GM23338 (cell line): Measurements from ENCODE around the gene FRMPD1. TPM values are rescaled to one million over a fixed set of nuclear protein-coding genes. Genes with fewer than 3 reads are reported as not detected.

Source experiments
- ATAC-seq: fragments of 200-7000 bp; cut with Tn5 transposase; 3 replicates; pipeline ENCODE4 v1.9.1; 2020
- DNase-seq: peaks from one replicate; pipeline ENCODE4 v3.0.0-alpha.2; 2015; ENCODE audit warnings: low spot score
- H2AFZ ChIP-seq: fragments of 200-600 bp; sonication (generic); 2 replicates; pipeline ENCODE4 v1.8.0; 2016; ENCODE audit warnings: antibody characterized with exemption, mild to moderate bottlenecking, moderate library complexity
- H3F3A ChIP-seq: fragments of 200-600 bp; sonication (generic); replicated peaks from 2 replicates; pipeline ENCODE4 v1.8.0; 2017; ENCODE audit warnings: antibody characterized with exemption, mixed run types, low read depth
- H3K27ac ChIP-seq: fragments of 200-600 bp; sonication (generic); 2 replicates; pipeline ENCODE4 v1.6.1; 2016; ENCODE audit warnings: low read depth
- H3K27me3 ChIP-seq: fragments of 200-600 bp; sonication (generic); 2 replicates; pipeline ENCODE4 v1.8.0; 2016; ENCODE audit warnings: mild to moderate bottlenecking, mixed run types, moderate library complexity; ENCODE audit not compliant: insufficient read depth
- H3K36me3 ChIP-seq: fragments of 200-600 bp; sonication (generic); 2 replicates; pipeline ENCODE4 v1.8.0; 2016; ENCODE audit warnings: mild to moderate bottlenecking; ENCODE audit not compliant: insufficient read depth
- H3K4me1 ChIP-seq: fragments of 200-600 bp; sonication (generic); 2 replicates; pipeline ENCODE4 v1.8.0; 2016; ENCODE audit warnings: mild to moderate bottlenecking, moderate library complexity; ENCODE audit not compliant: insufficient read depth
- H3K4me2 ChIP-seq: fragments of 200-600 bp; sonication (generic); 2 replicates; pipeline ENCODE4 v1.7.1; 2017; ENCODE audit warnings: mixed run types
- H3K4me3 ChIP-seq: fragments of 200-600 bp; sonication (generic); 2 replicates; pipeline ENCODE4 v1.6.1; 2016; ENCODE audit warnings: mixed run types
- H3K79me2 ChIP-seq: fragments of 200-600 bp; sonication (generic); replicated peaks from 2 replicates; pipeline ENCODE4 v1.8.0; 2017; ENCODE audit warnings: mild to moderate bottlenecking; ENCODE audit not compliant: insufficient read depth
- H3K9me2 ChIP-seq: fragments of 200-600 bp; sonication (generic); 2 replicates; pipeline ENCODE4 v1.8.0; 2017; ENCODE audit not compliant: insufficient read depth
- H4K20me1 ChIP-seq: fragments of 200-600 bp; sonication (generic); replicated peaks from 2 replicates; pipeline ENCODE4 v1.8.0; 2017; ENCODE audit warnings: mild to moderate bottlenecking; ENCODE audit not compliant: insufficient read depth
- H3K27ac Mint-ChIP-seq: 2 replicates; pipeline ENCODE4 v1.8.0; 2020; ENCODE audit warnings: inconsistent platforms, mild to moderate bottlenecking, moderate library complexity, mixed read lengths
- H3K27me3 Mint-ChIP-seq: 3 replicates; pipeline ENCODE4 v1.8.0; 2022; ENCODE audit warnings: low read depth, mild to moderate bottlenecking, moderate library complexity, mixed read lengths, inconsistent platforms; ENCODE audit not compliant: insufficient read depth, poor library complexity
- H3K36me3 Mint-ChIP-seq: 3 replicates; pipeline ENCODE4 v1.8.0; 2021; ENCODE audit warnings: low read depth, mild to moderate bottlenecking, inconsistent platforms, moderate library complexity, mixed read lengths
- H3K4me1 Mint-ChIP-seq: 3 replicates; pipeline ENCODE4 v1.8.0; 2020; ENCODE audit warnings: mild to moderate bottlenecking, inconsistent platforms, mixed read lengths
- H3K4me3 Mint-ChIP-seq: 3 replicates; pipeline ENCODE4 v1.8.0; 2021; ENCODE audit warnings: moderate library complexity, mild to moderate bottlenecking, inconsistent platforms, mixed read lengths
- H3K9me3 Mint-ChIP-seq: 3 replicates; pipeline ENCODE4 v1.8.0; 2020; ENCODE audit warnings: moderate library complexity, mild to moderate bottlenecking, inconsistent platforms, mixed read lengths
- CREB1 ChIP-seq: fragments of 250-450 bp; sonication (Bioruptor Pico); IDR thresholded peaks from 2 replicates; pipeline ENCODE4 v1.5.0; 2020; ENCODE audit warnings: low read depth, mild to moderate bottlenecking, moderate library complexity
- JUNB ChIP-seq: IDR thresholded peaks from one replicate; pipeline ENCODE4 v1.6.1; 2016; ENCODE audit warnings: antibody characterized with exemption; ENCODE audit not compliant: unreplicated experiment
- POLR2AphosphoS5 ChIP-seq: IDR thresholded peaks from 2 replicates; pipeline ENCODE4 v1.6.1; 2016; ENCODE audit warnings: antibody characterized with exemption, low read depth
- STAT1 ChIP-seq: IDR thresholded peaks from one replicate; pipeline ENCODE4 v1.6.1; 2016; ENCODE audit warnings: antibody characterized with exemption; ENCODE audit not compliant: unreplicated experiment
- ZNF114 ChIP-seq: fragments of 250-450 bp; sonication (Bioruptor Pico); IDR thresholded peaks from 2 replicates; pipeline ENCODE4 v1.5.0; 2020; ENCODE audit warnings: mild to moderate bottlenecking, moderate library complexity
- ZNF331 ChIP-seq: fragments of 250-450 bp; sonication (Bioruptor Pico); IDR thresholded peaks from 2 replicates; pipeline ENCODE4 v1.5.0; 2020; ENCODE audit warnings: low read depth, mild to moderate bottlenecking, moderate library complexity
- polyA plus RNA-seq: library from polyadenylated mRNA; unstranded; fragments of >200 nt; fragmentation: Nextera tagmentation; extraction: Ambion mirVana; gene quantifications from 2 replicates; pipeline ENCODE4 v1.2.1, GENCODE V29; 2016
- total RNA-seq: library from RNA; depleted of rRNA; stranded (reverse); fragments of >200 nt; shearing (Covaris generic); gene quantifications from 2 replicates; pipeline ENCODE4 v1.2.3, GENCODE V29; 2014
- TF ChIP-seq, protein P1 (sequence below): IDR thresholded peaks from one replicate; pipeline ENCODE4 v1.6.1; 2018; ENCODE audit warnings: antibody characterized with exemption; ENCODE audit not compliant: unreplicated experiment
- TF ChIP-seq, protein P2 (sequence below), 2 experiments: fragments of 200-600 bp in 1 of 2; sonication (generic) in 1 of 2; conservative IDR thresholded peaks; 2 replicates each; pipeline versions ENCODE4 v1.5.1 to v1.6.1; 2016 to 2017; ENCODE audit warnings: antibody characterized with exemption in 2 of 2, low read depth in 2 of 2, mild to moderate bottlenecking in 2 of 2, moderate library complexity in 1 of 2
- TF ChIP-seq, protein P3 (sequence below): IDR thresholded peaks from 2 replicates; pipeline ENCODE4 v1.6.1; 2016; ENCODE audit warnings: antibody characterized with exemption
- TF ChIP-seq, protein P4 (sequence below): fragments of 250-450 bp; sonication (Bioruptor Pico); IDR thresholded peaks from 2 replicates; pipeline ENCODE4 v1.5.0; 2020; ENCODE audit warnings: mild to moderate bottlenecking, moderate library complexity

Gene FRMPD1
- total and polyA plus RNA-seq, 2 experiments from 2014 or later, result 0.23 to 0.63 TPM

DNA sequence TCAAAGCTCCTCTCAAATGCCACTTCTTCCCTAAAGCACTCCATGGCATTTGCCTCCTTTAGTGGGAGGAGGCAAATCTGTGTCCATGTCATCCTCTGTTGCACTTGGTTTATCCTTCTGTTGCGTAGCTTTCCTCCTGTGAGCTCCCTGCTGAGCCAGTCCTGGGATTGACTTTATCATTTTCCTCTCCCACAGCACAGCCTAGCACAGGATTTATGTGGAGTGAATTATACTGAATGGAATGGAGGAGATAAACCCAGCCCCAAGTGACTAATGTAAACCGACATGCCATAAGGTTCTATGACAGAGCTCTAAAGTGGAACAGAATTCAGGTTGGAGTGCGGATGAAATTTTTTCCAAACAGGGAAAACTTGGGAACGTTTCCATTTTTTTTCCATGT lies 31.9 kb upstream of the FRMPD1 start (continued):
- TF ChIP-seq POLR2AphosphoS5, result no peak
- no peak for TF ChIP-seq STAT1
- TF ChIP-seq, protein P1, sequence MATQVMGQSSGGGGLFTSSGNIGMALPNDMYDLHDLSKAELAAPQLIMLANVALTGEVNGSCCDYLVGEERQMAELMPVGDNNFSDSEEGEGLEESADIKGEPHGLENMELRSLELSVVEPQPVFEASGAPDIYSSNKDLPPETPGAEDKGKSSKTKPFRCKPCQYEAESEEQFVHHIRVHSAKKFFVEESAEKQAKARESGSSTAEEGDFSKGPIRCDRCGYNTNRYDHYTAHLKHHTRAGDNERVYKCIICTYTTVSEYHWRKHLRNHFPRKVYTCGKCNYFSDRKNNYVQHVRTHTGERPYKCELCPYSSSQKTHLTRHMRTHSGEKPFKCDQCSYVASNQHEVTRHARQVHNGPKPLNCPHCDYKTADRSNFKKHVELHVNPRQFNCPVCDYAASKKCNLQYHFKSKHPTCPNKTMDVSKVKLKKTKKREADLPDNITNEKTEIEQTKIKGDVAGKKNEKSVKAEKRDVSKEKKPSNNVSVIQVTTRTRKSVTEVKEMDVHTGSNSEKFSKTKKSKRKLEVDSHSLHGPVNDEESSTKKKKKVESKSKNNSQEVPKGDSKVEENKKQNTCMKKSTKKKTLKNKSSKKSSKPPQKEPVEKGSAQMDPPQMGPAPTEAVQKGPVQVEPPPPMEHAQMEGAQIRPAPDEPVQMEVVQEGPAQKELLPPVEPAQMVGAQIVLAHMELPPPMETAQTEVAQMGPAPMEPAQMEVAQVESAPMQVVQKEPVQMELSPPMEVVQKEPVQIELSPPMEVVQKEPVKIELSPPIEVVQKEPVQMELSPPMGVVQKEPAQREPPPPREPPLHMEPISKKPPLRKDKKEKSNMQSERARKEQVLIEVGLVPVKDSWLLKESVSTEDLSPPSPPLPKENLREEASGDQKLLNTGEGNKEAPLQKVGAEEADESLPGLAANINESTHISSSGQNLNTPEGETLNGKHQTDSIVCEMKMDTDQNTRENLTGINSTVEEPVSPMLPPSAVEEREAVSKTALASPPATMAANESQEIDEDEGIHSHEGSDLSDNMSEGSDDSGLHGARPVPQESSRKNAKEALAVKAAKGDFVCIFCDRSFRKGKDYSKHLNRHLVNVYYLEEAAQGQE, result no peak
- no peak for TF ChIP-seq ZNF114 (CRISPR knock-in tag)
- no peak for TF ChIP-seq JUNB
- TF ChIP-seq CREB1, result no peak

DNA sequence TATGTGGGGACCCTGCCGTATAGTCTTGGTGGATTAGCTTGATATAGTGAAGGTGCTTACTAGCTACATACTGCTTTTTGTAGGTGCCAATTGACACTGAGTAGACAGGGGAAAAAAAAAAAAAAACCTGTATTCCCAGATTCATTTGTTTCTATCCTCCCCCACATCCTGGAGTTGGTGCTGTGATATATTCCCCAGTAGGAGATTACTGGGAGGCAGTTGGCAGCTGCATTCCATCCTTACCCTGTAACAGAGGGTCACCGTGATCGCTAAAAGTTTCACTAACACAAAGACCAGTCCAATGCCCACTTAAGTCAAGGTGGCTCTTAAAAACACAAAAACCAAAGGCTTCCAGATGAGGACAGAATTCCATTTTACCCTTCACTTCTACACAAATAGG lies 30.9 kb upstream of the FRMPD1 start:
- no peak overlapping the region for H3K4me2 ChIP-seq
- H2AFZ ChIP-seq, result no peak overlapping the region
- H3K27ac ChIP-seq, result no peak overlapping the region
- TF ChIP-seq, protein P2, sequence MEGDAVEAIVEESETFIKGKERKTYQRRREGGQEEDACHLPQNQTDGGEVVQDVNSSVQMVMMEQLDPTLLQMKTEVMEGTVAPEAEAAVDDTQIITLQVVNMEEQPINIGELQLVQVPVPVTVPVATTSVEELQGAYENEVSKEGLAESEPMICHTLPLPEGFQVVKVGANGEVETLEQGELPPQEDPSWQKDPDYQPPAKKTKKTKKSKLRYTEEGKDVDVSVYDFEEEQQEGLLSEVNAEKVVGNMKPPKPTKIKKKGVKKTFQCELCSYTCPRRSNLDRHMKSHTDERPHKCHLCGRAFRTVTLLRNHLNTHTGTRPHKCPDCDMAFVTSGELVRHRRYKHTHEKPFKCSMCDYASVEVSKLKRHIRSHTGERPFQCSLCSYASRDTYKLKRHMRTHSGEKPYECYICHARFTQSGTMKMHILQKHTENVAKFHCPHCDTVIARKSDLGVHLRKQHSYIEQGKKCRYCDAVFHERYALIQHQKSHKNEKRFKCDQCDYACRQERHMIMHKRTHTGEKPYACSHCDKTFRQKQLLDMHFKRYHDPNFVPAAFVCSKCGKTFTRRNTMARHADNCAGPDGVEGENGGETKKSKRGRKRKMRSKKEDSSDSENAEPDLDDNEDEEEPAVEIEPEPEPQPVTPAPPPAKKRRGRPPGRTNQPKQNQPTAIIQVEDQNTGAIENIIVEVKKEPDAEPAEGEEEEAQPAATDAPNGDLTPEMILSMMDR (conservative IDR thresholded peaks at IDR 0.05; ENCODE audit: low read depth in 2 of 2), result no peak
- TF ChIP-seq ZNF114 (CRISPR knock-in tag) (no peak), JUNB (no peak), STAT1 (no peak), CREB1 (no peak), ZNF331 (CRISPR knock-in tag) (no peak)
- TF ChIP-seq, protein P3, sequence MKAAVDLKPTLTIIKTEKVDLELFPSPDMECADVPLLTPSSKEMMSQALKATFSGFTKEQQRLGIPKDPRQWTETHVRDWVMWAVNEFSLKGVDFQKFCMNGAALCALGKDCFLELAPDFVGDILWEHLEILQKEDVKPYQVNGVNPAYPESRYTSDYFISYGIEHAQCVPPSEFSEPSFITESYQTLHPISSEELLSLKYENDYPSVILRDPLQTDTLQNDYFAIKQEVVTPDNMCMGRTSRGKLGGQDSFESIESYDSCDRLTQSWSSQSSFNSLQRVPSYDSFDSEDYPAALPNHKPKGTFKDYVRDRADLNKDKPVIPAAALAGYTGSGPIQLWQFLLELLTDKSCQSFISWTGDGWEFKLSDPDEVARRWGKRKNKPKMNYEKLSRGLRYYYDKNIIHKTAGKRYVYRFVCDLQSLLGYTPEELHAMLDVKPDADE, result no peak
- TF ChIP-seq, protein P4, sequence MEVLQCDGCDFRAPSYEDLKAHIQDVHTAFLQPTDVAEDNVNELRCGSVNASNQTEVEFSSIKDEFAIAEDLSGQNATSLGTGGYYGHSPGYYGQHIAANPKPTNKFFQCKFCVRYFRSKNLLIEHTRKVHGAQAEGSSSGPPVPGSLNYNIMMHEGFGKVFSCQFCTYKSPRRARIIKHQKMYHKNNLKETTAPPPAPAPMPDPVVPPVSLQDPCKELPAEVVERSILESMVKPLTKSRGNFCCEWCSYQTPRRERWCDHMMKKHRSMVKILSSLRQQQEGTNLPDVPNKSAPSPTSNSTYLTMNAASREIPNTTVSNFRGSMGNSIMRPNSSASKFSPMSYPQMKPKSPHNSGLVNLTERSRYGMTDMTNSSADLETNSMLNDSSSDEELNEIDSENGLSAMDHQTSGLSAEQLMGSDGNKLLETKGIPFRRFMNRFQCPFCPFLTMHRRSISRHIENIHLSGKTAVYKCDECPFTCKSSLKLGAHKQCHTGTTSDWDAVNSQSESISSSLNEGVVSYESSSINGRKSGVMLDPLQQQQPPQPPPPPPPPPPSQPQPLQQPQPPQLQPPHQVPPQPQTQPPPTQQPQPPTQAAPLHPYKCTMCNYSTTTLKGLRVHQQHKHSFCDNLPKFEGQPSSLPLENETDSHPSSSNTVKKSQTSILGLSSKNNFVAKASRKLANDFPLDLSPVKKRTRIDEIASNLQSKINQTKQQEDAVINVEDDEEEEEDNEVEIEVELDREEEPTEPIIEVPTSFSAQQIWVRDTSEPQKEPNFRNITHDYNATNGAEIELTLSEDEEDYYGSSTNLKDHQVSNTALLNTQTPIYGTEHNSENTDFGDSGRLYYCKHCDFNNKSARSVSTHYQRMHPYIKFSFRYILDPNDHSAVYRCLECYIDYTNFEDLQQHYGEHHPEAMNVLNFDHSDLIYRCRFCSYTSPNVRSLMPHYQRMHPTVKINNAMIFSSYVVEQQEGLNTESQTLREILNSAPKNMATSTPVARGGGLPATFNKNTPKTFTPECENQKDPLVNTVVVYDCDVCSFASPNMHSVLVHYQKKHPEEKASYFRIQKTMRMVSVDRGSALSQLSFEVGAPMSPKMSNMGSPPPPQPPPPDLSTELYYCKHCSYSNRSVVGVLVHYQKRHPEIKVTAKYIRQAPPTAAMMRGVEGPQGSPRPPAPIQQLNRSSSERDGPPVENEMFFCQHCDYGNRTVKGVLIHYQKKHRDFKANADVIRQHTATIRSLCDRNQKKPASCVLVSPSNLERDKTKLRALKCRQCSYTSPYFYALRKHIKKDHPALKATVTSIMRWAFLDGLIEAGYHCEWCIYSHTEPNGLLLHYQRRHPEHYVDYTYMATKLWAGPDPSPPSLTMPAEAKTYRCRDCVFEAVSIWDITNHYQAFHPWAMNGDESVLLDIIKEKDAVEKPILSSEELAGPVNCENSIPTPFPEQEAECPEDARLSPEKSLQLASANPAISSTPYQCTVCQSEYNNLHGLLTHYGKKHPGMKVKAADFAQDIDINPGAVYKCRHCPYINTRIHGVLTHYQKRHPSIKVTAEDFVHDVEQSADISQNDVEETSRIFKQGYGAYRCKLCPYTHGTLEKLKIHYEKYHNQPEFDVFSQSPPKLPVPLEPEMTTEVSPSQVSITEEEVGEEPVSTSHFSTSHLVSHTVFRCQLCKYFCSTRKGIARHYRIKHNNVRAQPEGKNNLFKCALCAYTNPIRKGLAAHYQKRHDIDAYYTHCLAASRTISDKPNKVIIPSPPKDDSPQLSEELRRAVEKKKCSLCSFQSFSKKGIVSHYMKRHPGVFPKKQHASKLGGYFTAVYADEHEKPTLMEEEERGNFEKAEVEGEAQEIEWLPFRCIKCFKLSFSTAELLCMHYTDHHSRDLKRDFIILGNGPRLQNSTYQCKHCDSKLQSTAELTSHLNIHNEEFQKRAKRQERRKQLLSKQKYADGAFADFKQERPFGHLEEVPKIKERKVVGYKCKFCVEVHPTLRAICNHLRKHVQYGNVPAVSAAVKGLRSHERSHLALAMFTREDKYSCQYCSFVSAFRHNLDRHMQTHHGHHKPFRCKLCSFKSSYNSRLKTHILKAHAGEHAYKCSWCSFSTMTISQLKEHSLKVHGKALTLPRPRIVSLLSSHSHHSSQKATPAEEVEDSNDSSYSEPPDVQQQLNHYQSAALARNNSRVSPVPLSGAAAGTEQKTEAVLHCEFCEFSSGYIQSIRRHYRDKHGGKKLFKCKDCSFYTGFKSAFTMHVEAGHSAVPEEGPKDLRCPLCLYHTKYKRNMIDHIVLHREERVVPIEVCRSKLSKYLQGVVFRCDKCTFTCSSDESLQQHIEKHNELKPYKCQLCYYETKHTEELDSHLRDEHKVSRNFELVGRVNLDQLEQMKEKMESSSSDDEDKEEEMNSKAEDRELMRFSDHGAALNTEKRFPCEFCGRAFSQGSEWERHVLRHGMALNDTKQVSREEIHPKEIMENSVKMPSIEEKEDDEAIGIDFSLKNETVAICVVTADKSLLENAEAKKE (CRISPR knock-in tag), result no peak

More for the DNA sequence above, 30.9 kb upstream of the FRMPD1 start:
- H3K9me3 Mint-ChIP-seq, result no peaks in the 10 kb centered on the region
- H3K9me2 ChIP-seq, result no peaks in the 10 kb centered on the region
- H3K79me2 ChIP-seq, result no peaks in the 10 kb centered on the region
- H3K36me3 ChIP-seq, result no peaks in the 10 kb centered on the region
- no peaks in the 10 kb centered on the region for H3K27me3 ChIP-seq
- no peaks in the 10 kb centered on the region for H3K27me3 Mint-ChIP-seq
- peaks cover 15% of the 10 kb centered on the region for H3K4me1 ChIP-seq
- no peak overlapping the region for H3K4me3 ChIP-seq
- H3K4me1 Mint-ChIP-seq, result peaks cover 17% of the 10 kb centered on the region
- no peaks in the 10 kb centered on the region for H3K36me3 Mint-ChIP-seq
- no peak for DNase-seq
- no peak for ATAC-seq
- H3K4me3 Mint-ChIP-seq, result no peak overlapping the region
- no peaks in the 10 kb centered on the region for H4K20me1 ChIP-seq
- H3K27ac Mint-ChIP-seq, result no peak overlapping the region
- no peaks in the 10 kb centered on the region for H3F3A ChIP-seq
